SK-N-SH (cell line): ENCODE data around the gene KRT74. TPM values are rescaled to one million over a fixed set of nuclear protein-coding genes. Genes with fewer than 3 reads are reported as not detected.

Experiments
- CTCF ChIA-PET: fragments of 300-600, 350-600 bp; formaldehyde crosslinking; extraction: SDS; loops from one replicate; lab custom pipeline; 2021; lab: Yijun Ruan, JAX
- POLR2A ChIA-PET: fragments of 350-600 bp; sonication (Branson Sonifier 250); formaldehyde crosslinking; extraction: SDS; loops from one replicate; lab custom pipeline; 2020; ENCODE audit warnings: antibody characterized with exemption, inconsistent platforms; lab: Yijun Ruan, JAX
- DNase-seq: peaks from one replicate; pipeline ENCODE4 v3.0.0; 2012
- H2AFZ ChIP-seq: fragments of 200-600 bp; sonication (generic); 2 replicates; pipeline ENCODE4 v1.8.1; 2016; ENCODE audit warnings: antibody characterized with exemption, mild to moderate bottlenecking, low read depth
- H3F3A ChIP-seq: fragments of 200-600 bp; sonication (generic); replicated peaks from 2 replicates; pipeline ENCODE3; 2016; ENCODE audit warnings: antibody characterized with exemption, mild to moderate bottlenecking; ENCODE audit not compliant: insufficient read depth
- H3K27ac ChIP-seq, 2 experiments: fragments of 200-500 bp in 1 of 2; fragments of 200-600 bp in 1 of 2; sonication (Bioruptor generic) in 1 of 2; sonication (generic), shearing (Covaris generic) in 1 of 2; 2 replicates each; pipeline versions ENCODE4 v1.5.1 to v1.6.1; 2014 to 2016; ENCODE audit warnings: low read depth in 2 of 2, inconsistent platforms in 1 of 2, low read length in 1 of 2, mild to moderate bottlenecking in 1 of 2, mixed read lengths in 1 of 2
- H3K27me3 ChIP-seq: fragments of 200-600 bp; sonication (generic), shearing (Covaris generic); 2 replicates; pipeline ENCODE4 v1.6.1; 2016; ENCODE audit warnings: mixed run types; ENCODE audit not compliant: insufficient read depth
- H3K36me3 ChIP-seq, 2 experiments: fragments of 200-500 bp in 1 of 2; fragments of 200-600 bp in 1 of 2; sonication (Bioruptor generic) in 1 of 2; sonication (generic) in 1 of 2; replicated peaks in 1 of 2; 2 replicates each; pipeline versions ENCODE3 to v1.5.1; 2014 to 2016; ENCODE audit warnings: low read length in 1 of 2, mild to moderate bottlenecking in 1 of 2; ENCODE audit not compliant: insufficient read depth in 2 of 2, control insufficient read depth in 1 of 2
- H3K4me1 ChIP-seq, 2 experiments: fragments of 200-500 bp in 1 of 2; fragments of 200-600 bp in 1 of 2; sonication (Bioruptor generic) in 1 of 2; sonication (generic), shearing (Covaris generic) in 1 of 2; 2 replicates each; pipeline versions ENCODE4 v1.5.1 to v1.6.1; 2014 to 2016; ENCODE audit warnings: low read depth in 1 of 2, low read length in 1 of 2, mixed run types in 1 of 2; ENCODE audit not compliant: insufficient read depth in 2 of 2, control insufficient read depth in 1 of 2
- H3K4me2 ChIP-seq: fragments of 200-600 bp; sonication (generic), shearing (Covaris generic); 2 replicates; pipeline ENCODE4 v1.6.1; 2017; ENCODE audit warnings: mixed run types
- H3K4me3 ChIP-seq, 2 experiments: fragments of 200-500 bp in 1 of 2; fragments of 200-600 bp in 1 of 2; sonication (Bioruptor generic) in 1 of 2; sonication (generic), shearing (Covaris generic) in 1 of 2; 2 replicates each; pipeline versions ENCODE4 v1.5.1 to v1.8.1; 2014 to 2016; ENCODE audit warnings: low read depth in 2 of 2, inconsistent platforms in 1 of 2, low read length in 1 of 2, mild to moderate bottlenecking in 1 of 2, mixed read lengths in 1 of 2, moderate library complexity in 1 of 2
- H3K79me2 ChIP-seq: fragments of 200-600 bp; sonication (generic); 2 replicates; pipeline ENCODE4 v1.8.1; 2017; ENCODE audit warnings: mild to moderate bottlenecking; ENCODE audit not compliant: insufficient read depth
- H3K9ac ChIP-seq: fragments of 200-600 bp; sonication (generic); 2 replicates; pipeline ENCODE4 v1.6.1; 2017; ENCODE audit warnings: mixed run types
- H3K9me2 ChIP-seq: fragments of 200-600 bp; sonication (generic); 2 replicates; pipeline ENCODE4 v1.6.1; 2017; ENCODE audit warnings: mixed run types
- H3K9me3 ChIP-seq: fragments of 200-600 bp; sonication (generic); 2 replicates; pipeline ENCODE4 v1.6.1; 2017; ENCODE audit warnings: mixed run types, mild to moderate bottlenecking, moderate library complexity
- H4K20me1 ChIP-seq: fragments of 200-600 bp; sonication (generic); 2 replicates; pipeline ENCODE4 v1.6.1; 2017; ENCODE audit warnings: mild to moderate bottlenecking, mixed run types; ENCODE audit not compliant: insufficient read depth
- ELF1 ChIP-seq: IDR thresholded peaks from 2 replicates; pipeline ENCODE4 v1.4.0; 2012
- EZH2phosphoT487 ChIP-seq: fragments of 200-600 bp; sonication (generic); IDR thresholded peaks from 2 replicates; pipeline ENCODE4 v1.6.1; 2017; ENCODE audit warnings: low read depth, mixed run types, mild to moderate bottlenecking, antibody characterized with exemption, moderate library complexity, borderline replicate concordance
- FOXM1 ChIP-seq: IDR thresholded peaks from 2 replicates; pipeline ENCODE4 v1.4.0; 2012; ENCODE audit warnings: low read depth, mild to moderate bottlenecking
- GATA2 ChIP-seq: sonication (generic); formaldehyde crosslinking; IDR thresholded peaks from 2 replicates; pipeline ENCODE4 v1.5.0; 2020; ENCODE audit warnings: mild to moderate bottlenecking, missing genetic modification reagents
- NRF1 ChIP-seq: IDR thresholded peaks from 2 replicates; pipeline ENCODE4 v1.6.1; 2012; ENCODE audit warnings: low read depth, mild to moderate bottlenecking, low read length
- PBX3 ChIP-seq: IDR thresholded peaks from 2 replicates; pipeline ENCODE4; 2012
- RCOR1 ChIP-seq: fragments of 150-350 bp; IDR thresholded peaks from 2 replicates; pipeline ENCODE4 v1.6.1; 2017; ENCODE audit warnings: antibody characterized with exemption, low read length
- RFX5 ChIP-seq: IDR thresholded peaks from 2 replicates; pipeline ENCODE4 v1.6.1; 2012; ENCODE audit warnings: mild to moderate bottlenecking, improper control_type of control experiment, low read length
- SIN3A ChIP-seq: IDR thresholded peaks from 2 replicates; pipeline ENCODE4 v1.6.1; 2012; ENCODE audit warnings: low read depth, mild to moderate bottlenecking, low read length, moderate library complexity, borderline replicate concordance
- SMC3 ChIP-seq: IDR thresholded peaks from 2 replicates; pipeline ENCODE4 v1.6.1; 2012; ENCODE audit warnings: low read depth, low read length, improper control_type of control experiment
- TAF1 ChIP-seq: IDR thresholded peaks from 2 replicates; pipeline ENCODE4 v1.6.1; 2012; ENCODE audit warnings: low read depth, mild to moderate bottlenecking, low read length, moderate library complexity, borderline replicate concordance
- YY1 ChIP-seq: IDR thresholded peaks from 2 replicates; pipeline ENCODE4 v1.4.0; 2012; ENCODE audit warnings: low read depth, mild to moderate bottlenecking
- WGBS: methylation state at CpG from one replicate; pipeline ENCODE4 v1.1.6; 2017; ENCODE audit warnings: low lambda C conversion rate; 5-methylcytosine and 5-hydroxymethylcytosine counted together
- polyA plus RNA-seq, 3 experiments: library from polyadenylated mRNA; depleted of rRNA; stranded (reverse); fragments of >200 nt; gene quantifications; 2 replicates each; pipeline ENCODE4 v1.2.3, GENCODE V29; 2012
- TF ChIP-seq, protein P1 (sequence below): IDR thresholded peaks from 2 replicates; pipeline ENCODE4 v1.4.0; 2012; ENCODE audit warnings: low read depth
- TF ChIP-seq, protein P2 (sequence below): fragments of 150-350 bp; IDR thresholded peaks from 2 replicates; pipeline ENCODE4 v1.6.1; 2017; ENCODE audit warnings: antibody characterized with exemption, low read length, low read depth, borderline replicate concordance
- TF ChIP-seq, protein P3 (sequence below): IDR thresholded peaks from 2 replicates; pipeline ENCODE4 v1.4.0; 2012; ENCODE audit warnings: low read depth, borderline replicate concordance
- TF ChIP-seq, protein P4 (sequence below): fragments of 200-600 bp; sonication (generic); IDR thresholded peaks from 2 replicates; pipeline ENCODE4 v1.6.1; 2017; ENCODE audit warnings: antibody characterized with exemption, mild to moderate bottlenecking, moderate library complexity

KRT74 gene
- polyA plus RNA-seq, 1 of the 3 experiments (the other 2 are of a cell fraction): not detected

GRCh38 chr12:52575948-52576347 lies 2.3 kb upstream of the KRT74 start (continued):
- no peak for TF ChIP-seq RCOR1

DNA sequence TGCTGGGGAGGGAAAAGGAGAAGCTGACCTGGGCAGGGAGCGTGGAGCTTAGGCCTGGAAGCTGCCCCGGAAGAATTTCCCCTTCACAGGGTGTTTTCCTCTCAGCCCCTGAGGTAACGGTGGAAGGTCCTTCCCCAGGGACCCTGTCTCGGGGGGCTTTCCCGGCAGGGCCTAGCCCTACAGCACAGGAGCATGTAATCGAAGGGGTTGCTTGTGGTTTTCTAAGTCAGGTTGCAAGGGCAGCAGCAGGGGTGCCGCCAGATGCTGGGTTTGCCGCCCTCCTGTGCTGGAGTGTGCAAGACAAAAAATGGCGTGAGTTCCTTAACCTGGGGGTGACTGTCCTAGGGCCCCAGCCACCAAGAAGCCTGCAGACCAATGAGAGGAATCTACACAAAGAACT lies 1.6 kb upstream of the KRT74 start:
- H3K4me1 ChIP-seq: no peaks in the 10 kb centered on the region
- H2AFZ ChIP-seq: no peak overlapping the region
- no peak overlapping the region for H3K27ac ChIP-seq
- H3K27me3 ChIP-seq: peaks cover 72% of the 10 kb centered on the region; the same call in 1 of the 2 replicates
- no peak for TF ChIP-seq TAF1
- TF ChIP-seq, protein P1, sequence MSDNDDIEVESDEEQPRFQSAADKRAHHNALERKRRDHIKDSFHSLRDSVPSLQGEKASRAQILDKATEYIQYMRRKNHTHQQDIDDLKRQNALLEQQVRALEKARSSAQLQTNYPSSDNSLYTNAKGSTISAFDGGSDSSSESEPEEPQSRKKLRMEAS: no peak
- TF ChIP-seq SMC3: no peak
- no peak for TF ChIP-seq FOXM1
- TF ChIP-seq RFX5: no peak
- TF ChIP-seq, protein P2, sequence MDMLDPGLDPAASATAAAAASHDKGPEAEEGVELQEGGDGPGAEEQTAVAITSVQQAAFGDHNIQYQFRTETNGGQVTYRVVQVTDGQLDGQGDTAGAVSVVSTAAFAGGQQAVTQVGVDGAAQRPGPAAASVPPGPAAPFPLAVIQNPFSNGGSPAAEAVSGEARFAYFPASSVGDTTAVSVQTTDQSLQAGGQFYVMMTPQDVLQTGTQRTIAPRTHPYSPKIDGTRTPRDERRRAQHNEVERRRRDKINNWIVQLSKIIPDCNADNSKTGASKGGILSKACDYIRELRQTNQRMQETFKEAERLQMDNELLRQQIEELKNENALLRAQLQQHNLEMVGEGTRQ: no peak
- no peak for TF ChIP-seq SIN3A
- no peak for TF ChIP-seq EZH2phosphoT487
- TF ChIP-seq, protein P3, sequence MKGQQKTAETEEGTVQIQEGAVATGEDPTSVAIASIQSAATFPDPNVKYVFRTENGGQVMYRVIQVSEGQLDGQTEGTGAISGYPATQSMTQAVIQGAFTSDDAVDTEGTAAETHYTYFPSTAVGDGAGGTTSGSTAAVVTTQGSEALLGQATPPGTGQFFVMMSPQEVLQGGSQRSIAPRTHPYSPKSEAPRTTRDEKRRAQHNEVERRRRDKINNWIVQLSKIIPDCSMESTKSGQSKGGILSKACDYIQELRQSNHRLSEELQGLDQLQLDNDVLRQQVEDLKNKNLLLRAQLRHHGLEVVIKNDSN: no peak
- no peak for TF ChIP-seq YY1
- TF ChIP-seq, protein P4, sequence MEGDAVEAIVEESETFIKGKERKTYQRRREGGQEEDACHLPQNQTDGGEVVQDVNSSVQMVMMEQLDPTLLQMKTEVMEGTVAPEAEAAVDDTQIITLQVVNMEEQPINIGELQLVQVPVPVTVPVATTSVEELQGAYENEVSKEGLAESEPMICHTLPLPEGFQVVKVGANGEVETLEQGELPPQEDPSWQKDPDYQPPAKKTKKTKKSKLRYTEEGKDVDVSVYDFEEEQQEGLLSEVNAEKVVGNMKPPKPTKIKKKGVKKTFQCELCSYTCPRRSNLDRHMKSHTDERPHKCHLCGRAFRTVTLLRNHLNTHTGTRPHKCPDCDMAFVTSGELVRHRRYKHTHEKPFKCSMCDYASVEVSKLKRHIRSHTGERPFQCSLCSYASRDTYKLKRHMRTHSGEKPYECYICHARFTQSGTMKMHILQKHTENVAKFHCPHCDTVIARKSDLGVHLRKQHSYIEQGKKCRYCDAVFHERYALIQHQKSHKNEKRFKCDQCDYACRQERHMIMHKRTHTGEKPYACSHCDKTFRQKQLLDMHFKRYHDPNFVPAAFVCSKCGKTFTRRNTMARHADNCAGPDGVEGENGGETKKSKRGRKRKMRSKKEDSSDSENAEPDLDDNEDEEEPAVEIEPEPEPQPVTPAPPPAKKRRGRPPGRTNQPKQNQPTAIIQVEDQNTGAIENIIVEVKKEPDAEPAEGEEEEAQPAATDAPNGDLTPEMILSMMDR: no peak
- TF ChIP-seq ELF1: no peak
- no peak for TF ChIP-seq NRF1
- no peak for TF ChIP-seq PBX3
- no peak for TF ChIP-seq GATA2 (CRISPR knock-in tag)
- TF ChIP-seq, all 33 proteins: peak for 0
- Histone ChIP-seq H3K36me3 (no peaks in the 10 kb centered on the region), H3F3A (no peaks in the 10 kb centered on the region), H3K9me3 (no peaks in the 10 kb centered on the region), H3K9me2 (no peaks in the 10 kb centered on the region), H3K4me3 (no peak overlapping the region), H4K20me1 (no peaks in the 10 kb centered on the region), H3K79me2 (no peaks in the 10 kb centered on the region), H3K9ac (no peak overlapping the region), H3K4me2 (no peak overlapping the region)
- ChIA-PET POLR2A (no interaction called here), CTCF (interaction anchor here (2.1 kb wide), 1 partner anchor 8 kb away, joined by 6 read pairs; no protein-coding TSS in a partner anchor)
- 31% methylated on average over 7 of the region's 9 CpGs for WGBS
- no peak for DNase-seq
